RWPE2 (cell line): Measurements from ENCODE around the gene MAMLD1.

Experiments
- ATAC-seq: fragments of 200-7000 bp; cut with Tn5 transposase; 3 replicates; pipeline ENCODE4 v1.9.1; 2021; ENCODE audit warnings: low read depth
- DNase-seq: peaks from one replicate; pipeline ENCODE4 v3.0.0-alpha.2; 2020; ENCODE audit warnings: low spot score
- H3K27ac ChIP-seq: fragments of 450-650 bp; 2 replicates; pipeline ENCODE4 v1.5.1; 2017; ENCODE audit warnings: mild to moderate bottlenecking; ENCODE audit not compliant: poor library complexity, severe bottlenecking
- H3K27me3 ChIP-seq: fragments of 250-450 bp; sonication (Bioruptor Pico); 2 replicates; pipeline ENCODE4 v1.5.1; 2021; ENCODE audit warnings: mild to moderate bottlenecking, moderate library complexity; ENCODE audit not compliant: insufficient read depth, poor library complexity, severe bottlenecking
- H3K36me3 ChIP-seq: fragments of 250-450 bp; sonication (Bioruptor Pico); 2 replicates; pipeline ENCODE4 v1.5.1; 2020; ENCODE audit warnings: low read depth, mild to moderate bottlenecking, moderate library complexity
- H3K4me1 ChIP-seq: fragments of 250-450 bp; sonication (Bioruptor Pico); 2 replicates; pipeline ENCODE4 v1.5.1; 2021; ENCODE audit warnings: mild to moderate bottlenecking, moderate library complexity; ENCODE audit not compliant: insufficient read depth, poor library complexity, severe bottlenecking
- H3K4me3 ChIP-seq: fragments of 250-450 bp; sonication (Bioruptor Pico); 2 replicates; pipeline ENCODE4 v1.5.1; 2021; ENCODE audit warnings: mild to moderate bottlenecking, moderate library complexity; ENCODE audit not compliant: severe bottlenecking
- H3K9me3 ChIP-seq: fragments of 250-450 bp; sonication (Bioruptor Pico); 2 replicates; pipeline ENCODE4 v1.5.1; 2021; ENCODE audit warnings: mild to moderate bottlenecking, moderate library complexity; ENCODE audit not compliant: severe bottlenecking
- TF ChIP-seq, protein P1 (sequence below): fragments of 450-650 bp; IDR thresholded peaks from one replicate; pipeline ENCODE4 v1.5.1; 2017; ENCODE audit warnings: mild to moderate bottlenecking, moderate library complexity; ENCODE audit not compliant: poor library complexity, severe bottlenecking

Gene MAMLD1

GRCh38 chrX:150546711-150547153 lies 183.6 kb downstream of the MAMLD1 start:
- ATAC-seq: no peak
- H3K4me1 ChIP-seq: no peaks in the 10 kb centered on the region
- no peaks in the 10 kb centered on the region for H3K36me3 ChIP-seq
- H3K4me3 ChIP-seq: no peak overlapping the region
- no peak for DNase-seq
- H3K27me3 ChIP-seq: no peaks in the 10 kb centered on the region
- no peak overlapping the region for H3K27ac ChIP-seq
- TF ChIP-seq, protein P1, sequence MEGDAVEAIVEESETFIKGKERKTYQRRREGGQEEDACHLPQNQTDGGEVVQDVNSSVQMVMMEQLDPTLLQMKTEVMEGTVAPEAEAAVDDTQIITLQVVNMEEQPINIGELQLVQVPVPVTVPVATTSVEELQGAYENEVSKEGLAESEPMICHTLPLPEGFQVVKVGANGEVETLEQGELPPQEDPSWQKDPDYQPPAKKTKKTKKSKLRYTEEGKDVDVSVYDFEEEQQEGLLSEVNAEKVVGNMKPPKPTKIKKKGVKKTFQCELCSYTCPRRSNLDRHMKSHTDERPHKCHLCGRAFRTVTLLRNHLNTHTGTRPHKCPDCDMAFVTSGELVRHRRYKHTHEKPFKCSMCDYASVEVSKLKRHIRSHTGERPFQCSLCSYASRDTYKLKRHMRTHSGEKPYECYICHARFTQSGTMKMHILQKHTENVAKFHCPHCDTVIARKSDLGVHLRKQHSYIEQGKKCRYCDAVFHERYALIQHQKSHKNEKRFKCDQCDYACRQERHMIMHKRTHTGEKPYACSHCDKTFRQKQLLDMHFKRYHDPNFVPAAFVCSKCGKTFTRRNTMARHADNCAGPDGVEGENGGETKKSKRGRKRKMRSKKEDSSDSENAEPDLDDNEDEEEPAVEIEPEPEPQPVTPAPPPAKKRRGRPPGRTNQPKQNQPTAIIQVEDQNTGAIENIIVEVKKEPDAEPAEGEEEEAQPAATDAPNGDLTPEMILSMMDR: no peak
- H3K9me3 ChIP-seq: no peaks in the 10 kb centered on the region

- no peaks in the 10 kb centered on the region for H3K4me1 ChIP-seq
- H3K36me3 ChIP-seq: no peaks in the 10 kb centered on the region
- H3K27me3 ChIP-seq: no peaks in the 10 kb centered on the region
- ATAC-seq (peak; percentile 66), DNase-seq (no peak)
- no peak overlapping the region for H3K27ac ChIP-seq
- H3K9me3 ChIP-seq: no peaks in the 10 kb centered on the region
- no peak overlapping the region for H3K4me3 ChIP-seq
- TF ChIP-seq, protein P1: no peak
Measured at GRCh38 chrX:150547375-150548115, 184.4 kb downstream of the MAMLD1 start.

DNA sequence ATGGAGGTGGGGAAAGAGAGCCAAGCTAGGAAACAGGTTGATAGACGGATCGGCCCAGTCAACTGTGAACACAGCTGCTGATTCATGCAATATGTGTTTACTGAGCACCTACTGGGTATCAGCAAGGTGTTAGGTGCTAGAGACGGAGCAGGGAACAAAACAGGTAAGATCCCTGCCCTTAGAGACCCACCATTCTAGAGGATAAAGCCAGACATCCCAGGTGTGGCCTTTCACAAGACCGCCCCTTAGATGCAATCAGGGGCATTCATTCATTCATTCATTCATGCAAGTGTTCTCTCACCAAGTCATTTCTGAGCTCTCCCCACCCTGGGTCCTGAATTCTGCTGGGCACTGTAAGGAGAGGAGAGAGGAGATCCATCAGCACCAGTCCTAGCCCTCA lies 185.1 kb downstream of the MAMLD1 start:
- H3K4me3 ChIP-seq: no peak overlapping the region

DNA sequence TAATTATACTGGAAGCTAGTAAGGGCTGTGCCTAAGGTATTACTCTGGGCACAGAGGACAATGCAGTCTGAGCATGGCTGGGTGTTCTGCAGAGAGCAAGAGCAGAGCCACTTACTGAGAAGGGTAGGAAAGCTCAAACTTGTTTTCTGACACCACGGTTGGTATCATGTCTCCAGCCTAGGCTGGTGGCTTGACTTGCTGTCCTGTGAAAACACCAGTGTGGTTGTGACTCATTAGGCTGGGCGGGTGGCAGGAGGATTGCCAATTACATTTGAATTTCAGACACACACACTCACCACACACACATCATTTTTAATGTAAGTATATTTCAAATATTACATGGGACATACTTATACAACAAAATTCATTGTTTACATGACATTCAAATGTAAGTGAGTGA lies 185.6 kb downstream of the MAMLD1 start:
- H3K36me3 ChIP-seq: no peaks in the 10 kb centered on the region
- DNase-seq: no peak
- H3K4me1 ChIP-seq: no peaks in the 10 kb centered on the region
- no peak for ATAC-seq
- no peak overlapping the region for H3K4me3 ChIP-seq
- H3K9me3 ChIP-seq: no peaks in the 10 kb centered on the region
- no peak overlapping the region for H3K27ac ChIP-seq
- TF ChIP-seq, protein P1: no peak
- no peaks in the 10 kb centered on the region for H3K27me3 ChIP-seq

More for the DNA sequence above, 185.1 kb downstream of the MAMLD1 start:
- no peak for DNase-seq
- no peaks in the 10 kb centered on the region for H3K36me3 ChIP-seq
- TF ChIP-seq, protein P1: no peak
- no peaks in the 10 kb centered on the region for H3K9me3 ChIP-seq
- H3K4me1 ChIP-seq: no peaks in the 10 kb centered on the region
- ATAC-seq: no peak
- H3K27me3 ChIP-seq: no peaks in the 10 kb centered on the region
- H3K27ac ChIP-seq: no peak overlapping the region

- no peak for ATAC-seq
- H3K27me3 ChIP-seq: no peaks in the 10 kb centered on the region
Measured at GRCh38 chrX:150551963-150552362, 188.8 kb downstream of the MAMLD1 start.

More at GRCh38 chrX:150551963-150552362, 188.8 kb downstream of the MAMLD1 start:
- Histone ChIP-seq H3K36me3 (no peaks in the 10 kb centered on the region), H3K27ac (no peak overlapping the region), H3K4me3 (no peak overlapping the region), H3K9me3 (no peaks in the 10 kb centered on the region), H3K4me1 (no peaks in the 10 kb centered on the region)
- no peak for DNase-seq
- TF ChIP-seq, protein P1: no peak
